Immature natural killer cell (primary cell): ENCODE data around the gene KLC4. TPM values are rescaled to one million over a fixed set of nuclear protein-coding genes. Genes with fewer than 3 reads are reported as not detected.
"Not testable (repeated sequence)": the region's sequence is repeated elsewhere in the genome, so short reads cannot be mapped to it uniquely, and the experiment has no call there.

ENCODE experiments used
- DNase-seq, 3 donors: peaks; one replicate each; pipeline ENCODE4 v3.0.0; 2022; ENCODE audit warnings: mixed read lengths in 1 of 3
- H3K27ac Mint-ChIP-seq, 6 donors: one replicate each; pipeline ENCODE4 v1.8.0; 2020; ENCODE audit warnings: mixed read lengths in 6 of 6, mild to moderate bottlenecking in 5 of 6, inconsistent platforms in 4 of 6, moderate library complexity in 3 of 6
- H3K27me3 Mint-ChIP-seq, 3 donors: one replicate each; pipeline ENCODE4 v1.8.0; 2020 to 2021; ENCODE audit warnings: low read depth in 3 of 3, mild to moderate bottlenecking in 3 of 3, mixed read lengths in 3 of 3, moderate library complexity in 3 of 3, inconsistent platforms in 1 of 3
- H3K36me3 Mint-ChIP-seq, 3 donors: one replicate each; pipeline ENCODE4 v1.8.0; 2020; ENCODE audit warnings: mixed read lengths in 3 of 3, inconsistent platforms in 2 of 3, mild to moderate bottlenecking in 2 of 3
- H3K4me1 Mint-ChIP-seq, 2 donors: one replicate each; pipeline ENCODE4 v1.8.0; 2020; ENCODE audit warnings: inconsistent platforms in 2 of 2, mild to moderate bottlenecking in 2 of 2, mixed read lengths in 2 of 2, moderate library complexity in 1 of 2
- H3K4me3 Mint-ChIP-seq, 5 donors: one replicate each; pipeline ENCODE4 v1.8.0; 2020; ENCODE audit warnings: mild to moderate bottlenecking in 5 of 5, mixed read lengths in 5 of 5, inconsistent platforms in 3 of 5, moderate library complexity in 3 of 5
- H3K9me3 Mint-ChIP-seq, 6 donors: one replicate each; pipeline ENCODE4 v1.8.0; 2020; ENCODE audit warnings: mild to moderate bottlenecking in 6 of 6, mixed read lengths in 6 of 6, inconsistent platforms in 4 of 6, moderate library complexity in 3 of 6
- polyA plus RNA-seq, 3 donors: library from polyadenylated mRNA; unstranded; fragments of 300-500 nt; fragmentation: Illumina TruSeq; gene quantifications; one replicate each; pipeline ENCODE4 v1.2.3, GENCODE V29; 2021

The KLC4 gene
- polyA plus RNA-seq, 3 donors from 2014 or later, result 9.1 to 14.4 (median 11.0) TPM

GRCh38 chr6:43081922-43082321 lies 22.5 kb downstream of the KLC4 start:
- not testable (repeated sequence) for H3K4me3 Mint-ChIP-seq, DNase-seq, H3K36me3 Mint-ChIP-seq, H3K27ac Mint-ChIP-seq, H3K9me3 Mint-ChIP-seq
- peaks cover 10 to 13% of the 10 kb centered on the region in 2 donors for H3K4me1 Mint-ChIP-seq
- peaks cover 0 to 15% (median 3%) of the 10 kb centered on the region in 3 donors for H3K27me3 Mint-ChIP-seq

GRCh38 chr6:43082806-43083655 lies 23.6 kb downstream of the KLC4 start:
- Mint-ChIP-seq H3K27ac (peak overlapping the region in 1 of 6 donors; percentile 36), H3K9me3 (no peaks in the 10 kb centered on the region), H3K36me3 (no peaks in the 10 kb centered on the region), H3K4me3 (no peak overlapping the region), H3K27me3 (peaks cover 0 to 6% (median 3%) of the 10 kb centered on the region in 3 donors), H3K4me1 (peaks cover 0 to 4% of the 10 kb centered on the region in 2 donors)
- no peak for DNase-seq

GRCh38 chr6:43086022-43086658 lies 26.7 kb downstream of the KLC4 start:
- H3K36me3 Mint-ChIP-seq, result no peaks in the 10 kb centered on the region
- no peak for DNase-seq
- H3K4me1 Mint-ChIP-seq, result no peaks in the 10 kb centered on the region
- H3K9me3 Mint-ChIP-seq, result no peaks in the 10 kb centered on the region
- H3K27ac Mint-ChIP-seq, result no peak overlapping the region
- no peak overlapping the region for H3K4me3 Mint-ChIP-seq
- H3K27me3 Mint-ChIP-seq, result peaks cover 0 to 3% (median 0%) of the 10 kb centered on the region in 3 donors

- DNase-seq, result no peak
- no peaks in the 10 kb centered on the region for H3K9me3 Mint-ChIP-seq
- H3K4me3 Mint-ChIP-seq, result no peak overlapping the region
- no peak overlapping the region for H3K27ac Mint-ChIP-seq
- no peaks in the 10 kb centered on the region for H3K36me3 Mint-ChIP-seq
- H3K27me3 Mint-ChIP-seq, result peaks cover 0 to 3% (median 0%) of the 10 kb centered on the region in 3 donors
- H3K4me1 Mint-ChIP-seq, result peaks cover 0 to 10% of the 10 kb centered on the region in 2 donors
Observed at GRCh38 chr6:43088654-43089056, 29.2 kb downstream of the KLC4 start.

GRCh38 chr6:43089467-43089866 lies 30.0 kb downstream of the KLC4 start:
- Mint-ChIP-seq H3K36me3 (no peaks in the 10 kb centered on the region), H3K4me1 (peaks cover 3 to 17% of the 10 kb centered on the region in 2 donors), H3K27me3 (no peaks in the 10 kb centered on the region), H3K9me3 (no peaks in the 10 kb centered on the region), H3K4me3 (no peak overlapping the region), H3K27ac (no peak overlapping the region)
- DNase-seq, result no peak

- H3K27ac Mint-ChIP-seq, result no peak overlapping the region
- no peak for DNase-seq
- H3K27me3 Mint-ChIP-seq, result no peaks in the 10 kb centered on the region
- no peak overlapping the region for H3K4me3 Mint-ChIP-seq
- H3K4me1 Mint-ChIP-seq, result peaks cover 3 to 17% of the 10 kb centered on the region in 2 donors
- H3K36me3 Mint-ChIP-seq, result no peaks in the 10 kb centered on the region
- H3K9me3 Mint-ChIP-seq, result no peaks in the 10 kb centered on the region
Observed at GRCh38 chr6:43089874-43090558, 30.6 kb downstream of the KLC4 start.

GRCh38 chr6:43090559-43090956 lies 31.1 kb downstream of the KLC4 start:
- H3K9me3 Mint-ChIP-seq, result no peaks in the 10 kb centered on the region

GRCh38 chr6:43091020-43091419 lies 31.6 kb downstream of the KLC4 start:
- H3K4me1 Mint-ChIP-seq, result peaks cover 3 to 17% of the 10 kb centered on the region in 2 donors
- DNase-seq, result no peak
- no peak overlapping the region for H3K27ac Mint-ChIP-seq
- no peak overlapping the region for H3K4me3 Mint-ChIP-seq
- H3K36me3 Mint-ChIP-seq, result no peaks in the 10 kb centered on the region
- H3K27me3 Mint-ChIP-seq, result peaks cover 0 to 1% (median 0%) of the 10 kb centered on the region in 3 donors
- no peaks in the 10 kb centered on the region for H3K9me3 Mint-ChIP-seq

More at GRCh38 chr6:43090559-43090956, 31.1 kb downstream of the KLC4 start:
- peaks cover 0 to 1% (median 0%) of the 10 kb centered on the region in 3 donors for H3K27me3 Mint-ChIP-seq
- no peak for DNase-seq
- peaks cover 3 to 17% of the 10 kb centered on the region in 2 donors for H3K4me1 Mint-ChIP-seq
- H3K36me3 Mint-ChIP-seq, result no peaks in the 10 kb centered on the region
- no peak overlapping the region for H3K27ac Mint-ChIP-seq
- H3K4me3 Mint-ChIP-seq, result no peak overlapping the region

GRCh38 chr6:43091436-43091991 lies 32.1 kb downstream of the KLC4 start:
- Mint-ChIP-seq H3K27ac (no peak overlapping the region), H3K4me1 (peaks cover 3 to 17% of the 10 kb centered on the region in 2 donors), H3K27me3 (peaks cover 0 to 1% (median 0%) of the 10 kb centered on the region in 3 donors), H3K9me3 (no peaks in the 10 kb centered on the region), H3K4me3 (no peak overlapping the region), H3K36me3 (no peaks in the 10 kb centered on the region)
- DNase-seq, result no peak

GRCh38 chr6:43092635-43093034 lies 33.2 kb downstream of the KLC4 start:
- peaks cover 0 to 1% (median 0%) of the 10 kb centered on the region in 3 donors for H3K27me3 Mint-ChIP-seq
- H3K27ac Mint-ChIP-seq, result no peak overlapping the region
- peak overlapping the region in 1 of 5 donors; percentile 20 for H3K4me3 Mint-ChIP-seq
- no peak for DNase-seq
- H3K36me3 Mint-ChIP-seq, result no peaks in the 10 kb centered on the region
- H3K9me3 Mint-ChIP-seq, result no peaks in the 10 kb centered on the region
- H3K4me1 Mint-ChIP-seq, result peaks cover 3 to 17% of the 10 kb centered on the region in 2 donors

- DNase-seq, result peak in 1 of 3 donors; percentile 25
- Mint-ChIP-seq H3K4me1 (peaks cover 3 to 17% of the 10 kb centered on the region in 2 donors), H3K36me3 (no peaks in the 10 kb centered on the region), H3K9me3 (no peaks in the 10 kb centered on the region), H3K27ac (peak overlapping the region in 5 of 6 donors; percentile 3 to 68 (median 38)), H3K4me3 (peak overlapping the region; percentile 40 to 77 (median 60)), H3K27me3 (peaks cover 1 to 2% (median 1%) of the 10 kb centered on the region in 3 donors)
Observed at GRCh38 chr6:43093436-43094289, 34.2 kb downstream of the KLC4 start.

GRCh38 chr6:43095939-43096338 lies 36.5 kb downstream of the KLC4 start:
- H3K27me3 Mint-ChIP-seq, result peaks cover 1 to 2% (median 1%) of the 10 kb centered on the region in 3 donors
- peak overlapping the region in 1 of 6 donors; percentile 30 for H3K27ac Mint-ChIP-seq
- no peaks in the 10 kb centered on the region for H3K9me3 Mint-ChIP-seq
- DNase-seq, result no peak
- H3K4me3 Mint-ChIP-seq, result no peak overlapping the region
- peaks cover 3 to 17% of the 10 kb centered on the region in 2 donors for H3K4me1 Mint-ChIP-seq
- H3K36me3 Mint-ChIP-seq, result no peaks in the 10 kb centered on the region
